GM18951 (cell line): Measurements from ENCODE around the gene KIAA0408.

Experiments used
- POLR2A ChIP-seq: IDR thresholded peaks from 4 replicates; pipeline ENCODE4 v1.6.1; 2011; ENCODE audit warnings: mild to moderate bottlenecking; ENCODE audit not compliant: insufficient read length, insufficient read depth; ENCODE audit errors: extremely low read depth
- in situ Hi-C: fragments of 300-500 bp; cut with MboI; formaldehyde crosslinking; loops from one replicate; pipeline ENCODE4 v1.12.0; 2022; ENCODE audit warnings: low sequenced_read_pairs, mixed read lengths, inconsistent platforms; ENCODE audit not compliant: unreplicated experiment

KIAA0408 gene

DNA sequence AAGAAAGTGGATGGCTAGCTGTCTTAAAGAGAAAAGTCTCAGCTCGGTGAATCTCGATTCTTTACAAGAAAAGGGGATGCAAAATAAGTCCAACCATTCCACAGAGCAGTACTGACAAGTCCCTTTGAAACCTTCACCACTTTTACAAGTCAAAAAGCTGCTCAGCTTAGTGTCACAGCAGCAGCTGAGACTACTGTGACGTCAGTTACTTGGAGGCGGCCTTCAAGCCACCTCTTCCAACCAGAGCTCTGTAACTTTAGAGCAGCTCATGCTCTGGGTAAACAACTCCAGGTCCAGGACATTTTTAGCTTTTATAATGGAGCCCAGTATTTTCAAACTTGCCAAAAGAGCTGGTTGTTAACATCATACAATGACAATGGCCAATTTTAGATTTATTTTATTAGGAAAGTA is at the start of gene KIAA0408:
KIAA0408 (minus strand) TSS at position 159 of the 411 bp plus-strand sequence. CDS start 5,408 bp downstream, outside the sequence.
- TF ChIP-seq POLR2A: no peak
- in situ Hi-C loops: no loop called here

DNA sequence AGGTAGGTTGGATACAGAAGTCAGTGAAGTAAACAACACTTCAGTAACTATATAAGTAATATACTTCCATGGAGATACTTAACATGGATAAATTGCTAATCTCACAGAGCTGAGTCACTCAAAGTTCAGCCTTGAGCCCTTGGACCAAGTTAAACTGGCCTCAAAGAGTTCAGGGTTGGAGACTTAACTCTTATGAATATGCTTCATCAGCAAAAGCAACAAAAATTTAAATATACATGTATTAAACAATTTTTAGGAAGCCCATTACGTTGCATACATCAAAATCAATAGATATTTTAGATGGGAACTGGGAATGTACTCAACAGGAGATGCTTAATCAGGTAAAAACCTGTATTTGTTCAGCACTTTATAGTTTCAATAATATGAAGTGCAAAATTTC is 47.7 kb upstream of the KIAA0408 start:
- in situ Hi-C loops: no loop called here
- no peak for TF ChIP-seq POLR2A

GRCh38 chr6:127503022-127503421 is 43.8 kb upstream of the KIAA0408 start:
- in situ Hi-C loops: no loop called here
- no peak for TF ChIP-seq POLR2A

- no peak for TF ChIP-seq POLR2A
- in situ Hi-C loops: no loop called here
Measured at GRCh38 chr6:127497410-127497809, 38.2 kb upstream of the KIAA0408 start.

- no peak for TF ChIP-seq POLR2A
- in situ Hi-C loops: no loop called here
Measured at GRCh38 chr6:127496471-127496870, 37.3 kb upstream of the KIAA0408 start.

DNA sequence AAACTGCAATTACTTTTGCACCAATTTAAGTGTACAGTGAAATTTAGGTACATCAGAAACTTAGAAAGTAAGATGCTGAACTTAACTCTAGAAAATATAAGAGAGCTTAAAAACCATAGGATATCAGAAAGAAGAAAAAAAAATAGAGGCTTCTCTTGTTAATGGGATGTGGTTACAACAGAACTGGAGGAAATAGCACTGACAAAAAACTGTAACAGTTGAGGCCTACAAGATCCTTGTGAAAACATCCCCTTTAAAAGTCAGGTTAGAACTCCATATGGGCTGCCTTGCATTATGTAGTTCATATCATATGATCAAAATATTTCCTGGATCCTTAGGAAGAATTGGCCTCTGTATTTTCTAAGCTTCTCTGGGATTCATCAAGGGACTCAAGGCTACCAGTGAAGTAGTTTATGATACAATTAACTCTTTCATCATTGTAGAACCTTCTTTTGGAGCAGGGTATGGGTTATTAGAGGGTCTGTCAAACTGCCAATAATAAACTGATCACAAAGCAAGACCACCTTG is 35.1 kb upstream of the KIAA0408 start:
- in situ Hi-C loops: no loop called here

GRCh38 chr6:127489248-127489647 is 30.1 kb upstream of the KIAA0408 start:
- no peak for TF ChIP-seq POLR2A
- in situ Hi-C loops: no loop called here

More for the DNA sequence above, 35.1 kb upstream of the KIAA0408 start:
- no peak for TF ChIP-seq POLR2A

- TF ChIP-seq POLR2A: no peak
- in situ Hi-C loops: no loop called here
Measured at GRCh38 chr6:127486934-127487333, 27.7 kb upstream of the KIAA0408 start.

DNA sequence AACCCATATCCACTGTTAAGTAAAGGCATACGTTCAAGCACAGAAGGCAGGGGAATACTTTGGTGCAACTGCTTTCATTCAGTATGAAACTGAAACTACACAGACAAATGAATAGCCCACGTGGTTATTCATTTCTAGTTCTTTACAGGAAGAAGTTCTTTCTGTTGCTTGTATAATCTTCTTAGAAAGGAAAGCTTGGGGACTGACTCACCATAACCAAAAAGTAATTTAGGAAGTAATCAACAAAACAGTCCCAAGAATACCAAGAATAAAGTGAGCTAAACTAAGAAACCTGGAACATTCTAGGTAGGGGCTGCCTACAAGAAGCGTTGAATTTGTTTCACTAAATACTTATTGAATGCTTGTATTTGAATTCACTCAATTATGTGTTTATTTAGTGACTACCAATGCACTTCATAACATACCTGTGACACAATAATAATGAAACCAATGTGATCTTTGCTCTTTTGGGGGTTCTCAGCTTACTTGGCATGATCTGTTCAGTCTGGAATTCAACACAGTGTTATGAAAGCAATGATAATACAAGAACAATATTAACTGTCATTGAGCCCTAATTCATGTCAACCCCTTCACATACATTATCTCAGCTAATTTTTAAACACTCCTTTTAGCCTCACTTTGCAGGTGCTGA is 25.1 kb upstream of the KIAA0408 start:
- TF ChIP-seq POLR2A: no peak
- in situ Hi-C loops: no loop called here

DNA sequence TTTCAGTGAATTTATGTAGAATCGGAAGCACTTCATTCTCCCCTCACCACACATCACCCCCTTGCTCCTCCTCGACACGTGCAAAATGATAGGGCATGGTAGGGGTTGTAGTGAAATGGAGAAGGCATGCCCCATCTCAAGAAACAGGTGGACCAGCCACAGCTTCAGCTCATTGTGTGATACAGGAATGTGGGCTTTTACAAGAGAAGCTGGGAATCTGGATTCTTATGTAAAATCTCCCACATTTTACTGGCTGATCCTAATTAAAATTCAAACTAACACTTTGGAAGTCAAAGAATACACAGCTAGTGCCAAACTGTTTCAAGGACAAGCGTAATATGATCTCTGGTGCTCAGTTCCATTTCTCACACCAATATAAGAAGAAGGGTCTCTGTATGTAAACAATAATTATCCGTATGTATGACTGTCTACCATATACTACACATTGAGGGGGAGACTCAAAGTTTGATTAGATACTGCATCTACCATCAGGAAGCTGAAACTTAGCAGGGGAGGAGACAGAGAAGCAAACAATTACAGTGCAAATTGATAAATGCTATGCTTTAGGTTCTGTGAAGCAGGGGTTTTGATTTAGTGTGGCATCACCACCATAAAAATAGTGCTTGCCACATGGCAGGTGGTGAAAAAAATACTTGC is 24.3 kb upstream of the KIAA0408 start:
- TF ChIP-seq POLR2A: no peak

GRCh38 chr6:127482325-127482724 is 23.1 kb upstream of the KIAA0408 start:
- in situ Hi-C loops: no loop called here
- no peak for TF ChIP-seq POLR2A

More for the DNA sequence above, 24.3 kb upstream of the KIAA0408 start:
- in situ Hi-C loops: no loop called here

- TF ChIP-seq POLR2A: no peak
- in situ Hi-C loops: no loop called here
Measured at GRCh38 chr6:127481628-127482027, 22.4 kb upstream of the KIAA0408 start.

- in situ Hi-C loops: no loop called here
- no peak for TF ChIP-seq POLR2A
Measured at GRCh38 chr6:127481111-127481510, 21.9 kb upstream of the KIAA0408 start.

GRCh38 chr6:127477658-127478057 is 18.5 kb upstream of the KIAA0408 start:
- in situ Hi-C loops: no loop called here
- TF ChIP-seq POLR2A: no peak
